Amniotic stem cell (primary cell): ENCODE measurements around the gene FBLIM1.

Experiments used
- DNase-seq: peaks from one replicate; lab custom pipeline; 2025; lab: John Stamatoyannopoulos, UW

Gene FBLIM1

DNA sequence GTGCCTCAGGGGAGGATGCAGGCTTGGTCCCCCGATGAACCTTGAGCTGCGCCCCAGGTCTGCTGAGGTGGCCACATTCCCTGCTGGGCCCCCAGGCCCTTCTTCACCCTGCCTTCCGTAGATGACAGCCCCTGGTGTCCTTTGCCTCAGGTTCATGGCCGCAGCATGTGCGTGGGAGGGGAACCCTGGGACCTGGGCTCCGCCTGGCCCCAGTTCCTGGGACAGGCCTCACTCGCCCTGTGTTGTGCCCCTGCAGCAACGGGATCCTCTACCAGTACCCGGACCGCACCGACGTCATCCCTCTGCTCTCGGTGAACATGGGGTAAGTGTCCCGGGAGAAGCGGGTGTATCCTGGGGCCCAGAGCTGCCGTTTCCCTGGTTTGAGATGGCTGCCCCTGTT is 27.7 kb upstream of the FBLIM1 start:
- no peak for DNase-seq

DNA sequence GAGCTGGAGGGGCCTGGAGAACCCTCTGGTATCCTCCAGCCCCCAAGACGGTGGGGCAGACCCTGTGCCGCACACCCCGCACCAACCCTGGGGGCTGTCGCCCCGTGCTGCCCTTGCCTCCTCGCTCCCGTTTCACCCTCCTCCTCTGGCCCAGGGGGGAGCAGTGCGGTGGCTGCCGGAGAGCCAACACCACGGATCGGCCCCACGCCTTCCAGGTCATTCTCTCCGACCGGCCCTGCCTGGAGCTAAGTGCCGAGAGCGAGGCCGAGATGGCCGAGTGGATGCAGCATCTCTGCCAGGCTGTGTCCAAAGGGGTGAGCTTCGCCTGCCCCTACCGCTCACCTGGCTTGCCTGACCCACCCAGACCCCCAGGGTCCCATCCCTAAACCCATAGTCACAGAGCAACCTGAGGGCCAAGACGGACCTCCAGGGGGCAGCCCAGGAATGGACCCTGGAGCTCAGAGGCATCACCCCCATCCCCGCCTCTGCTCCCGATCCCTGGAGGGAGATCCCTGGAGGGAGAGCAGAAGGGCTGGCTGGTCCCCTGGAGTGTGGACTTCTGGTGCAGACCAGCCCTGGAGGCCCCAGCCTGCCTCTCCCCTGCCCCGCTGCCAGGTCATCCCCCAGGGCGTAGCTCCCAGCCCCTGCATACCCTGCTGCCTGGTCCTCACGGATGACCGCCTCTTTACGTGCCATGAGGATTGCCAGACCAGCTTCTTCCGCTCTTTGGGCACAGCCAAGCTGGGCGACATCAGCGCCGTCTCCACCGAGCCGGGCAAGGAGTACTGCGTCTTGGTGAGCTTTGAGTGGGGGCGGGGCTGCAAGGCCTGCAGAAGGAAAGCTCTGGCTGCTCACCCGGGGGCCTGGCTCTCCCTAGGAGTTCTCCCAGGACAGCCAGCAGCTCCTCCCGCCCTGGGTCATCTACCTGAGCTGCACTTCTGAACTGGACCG is 26.6 kb upstream of the FBLIM1 start:
- no peak for DNase-seq

DNA sequence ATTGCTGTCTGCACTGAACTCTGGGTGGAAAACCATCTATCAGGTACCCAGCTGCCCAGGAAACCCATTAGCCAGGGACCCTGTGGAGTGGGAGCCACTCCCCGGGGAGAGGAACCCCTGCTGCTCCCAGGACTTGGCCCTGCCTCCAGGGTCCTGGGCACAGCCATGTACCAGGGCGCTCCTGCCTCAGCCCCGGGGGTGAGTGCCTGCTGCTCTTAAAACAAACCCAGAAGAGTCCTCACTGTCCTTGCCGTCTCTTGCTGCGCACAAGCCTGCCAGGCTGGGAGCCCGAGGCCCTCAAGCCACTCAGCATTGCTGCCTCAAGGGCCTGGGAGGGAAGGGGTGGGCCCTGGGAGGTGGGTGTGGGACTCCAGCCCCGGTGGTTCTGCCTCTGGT is 25.9 kb upstream of the FBLIM1 start:
- no peak for DNase-seq

DNA sequence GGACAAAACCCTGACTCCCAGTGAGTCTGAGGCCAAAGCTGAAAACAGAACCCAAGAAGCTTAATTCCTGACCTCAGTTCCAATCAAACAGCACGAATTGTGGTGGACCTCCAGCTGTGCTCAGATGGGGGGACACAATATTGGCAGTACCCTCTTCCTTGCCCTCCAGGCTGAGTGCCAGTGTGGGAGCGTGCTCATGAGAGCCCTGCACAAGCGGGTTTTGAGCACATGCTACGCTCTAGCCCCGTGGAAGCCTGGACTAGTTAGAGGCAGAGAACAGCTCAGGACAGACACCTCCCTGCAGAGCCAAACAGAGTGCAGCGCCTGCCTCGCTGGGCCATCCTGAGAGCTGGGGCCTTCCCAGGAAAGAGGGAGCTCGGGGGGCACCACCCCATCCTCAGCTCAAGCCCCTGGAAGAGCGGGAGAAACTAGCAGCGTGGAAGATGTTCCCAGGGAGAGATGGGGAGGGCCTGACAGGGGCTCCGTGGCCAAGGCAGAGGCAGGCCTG is 25.3 kb upstream of the FBLIM1 start:
- DNase-seq = no peak

DNA sequence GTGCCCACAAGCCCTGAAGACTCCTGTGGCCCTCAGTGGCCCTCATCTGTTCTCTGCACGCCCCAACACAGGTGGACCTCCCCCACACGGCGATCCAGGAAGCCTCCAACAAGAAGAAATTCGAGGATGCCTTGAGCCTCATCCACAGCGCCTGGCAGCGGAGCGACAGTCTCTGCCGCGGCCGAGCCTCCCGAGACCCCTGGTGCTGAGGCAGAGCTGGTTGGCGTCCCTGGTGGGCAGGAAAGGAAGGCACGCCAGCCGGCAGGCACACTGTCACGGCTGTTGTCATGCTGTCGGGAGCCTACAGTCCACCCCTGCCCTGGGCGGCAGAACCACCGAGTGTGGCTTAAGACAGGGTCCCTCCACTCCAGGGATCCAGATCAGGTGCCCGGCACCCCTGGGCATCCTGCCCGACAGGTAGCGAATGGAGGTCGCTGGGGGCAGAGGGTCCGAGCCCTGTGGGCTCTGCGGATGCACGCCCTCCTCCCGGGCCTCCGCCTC is 24.8 kb upstream of the FBLIM1 start:
- DNase-seq = no peak

DNA sequence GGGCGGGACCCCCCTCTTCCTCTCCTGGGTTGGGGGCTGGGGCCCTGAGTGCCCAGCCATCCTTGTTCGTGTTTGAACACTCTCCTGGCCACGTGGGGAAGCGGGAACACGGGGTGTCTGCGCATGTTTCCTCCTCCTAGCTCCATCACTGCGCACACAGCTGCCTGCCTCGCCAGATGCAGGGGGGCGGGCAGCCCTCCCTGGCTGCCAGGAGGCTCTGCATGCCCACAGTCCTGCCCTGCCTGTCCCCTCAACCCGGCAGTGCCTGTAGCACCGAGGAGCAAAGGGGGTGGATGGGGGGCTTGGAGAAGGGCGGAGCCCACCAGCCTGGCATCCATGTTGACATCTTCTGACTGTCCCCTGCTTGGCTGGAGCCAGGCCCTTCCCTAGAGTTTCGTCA is 24.3 kb upstream of the FBLIM1 start:
- no peak for DNase-seq

DNA sequence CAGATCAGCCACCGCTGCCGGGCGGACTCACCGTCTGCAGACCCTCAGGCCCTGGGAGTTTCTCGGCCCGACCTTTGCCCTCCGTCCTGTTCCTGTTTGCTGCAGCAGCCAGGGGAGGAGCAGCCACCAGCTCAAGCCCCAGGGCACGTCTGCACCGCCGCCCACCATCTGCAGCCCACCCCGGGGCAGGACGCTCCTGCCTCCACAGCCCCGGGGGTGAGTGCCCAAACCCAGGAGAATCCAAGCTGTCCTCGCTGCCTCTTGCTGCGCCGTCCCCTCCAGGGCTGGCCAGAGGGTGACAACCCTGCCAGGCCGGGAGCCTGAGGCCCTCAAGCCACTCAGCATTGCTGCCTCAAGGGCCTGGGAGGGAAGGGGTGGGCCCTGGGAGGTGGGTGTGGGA is 23.7 kb upstream of the FBLIM1 start:
- no peak for DNase-seq

DNA sequence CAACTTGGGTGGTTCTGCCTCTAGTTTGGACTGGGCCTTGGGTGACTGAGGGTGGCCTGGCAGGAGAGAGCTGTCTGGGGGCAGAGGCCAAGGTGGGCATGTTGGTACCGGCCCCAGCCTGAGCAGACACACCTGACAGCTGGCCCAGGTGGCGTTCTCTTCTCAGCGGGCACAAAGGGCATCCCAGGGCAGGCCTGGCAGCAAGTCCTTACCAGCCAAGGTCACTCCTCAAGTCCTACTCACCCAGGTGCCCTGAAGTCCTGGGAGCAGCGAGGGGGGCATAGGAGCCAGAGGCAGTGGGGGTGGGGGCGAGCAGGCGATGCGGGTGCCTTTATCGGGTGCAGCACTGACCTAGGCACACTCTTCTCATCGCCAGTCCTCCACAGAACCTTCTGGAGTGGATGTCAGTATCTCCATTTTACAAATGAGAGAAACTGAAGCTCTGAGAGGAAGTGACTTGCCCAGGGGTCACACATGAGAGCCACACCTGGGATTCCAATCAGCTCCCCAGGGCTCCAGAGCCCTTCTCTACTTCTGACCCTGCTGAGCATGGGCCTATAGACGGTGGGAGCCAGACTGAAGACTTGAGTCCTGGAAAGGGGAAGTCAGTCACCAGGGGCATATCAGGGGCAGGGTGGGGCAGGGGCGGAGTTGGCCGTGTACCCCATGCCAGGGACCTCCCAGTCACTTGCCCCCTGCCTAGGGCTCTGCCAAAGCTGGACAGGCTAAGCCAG is 23.1 kb upstream of the FBLIM1 start:
- DNase-seq = no peak

DNA sequence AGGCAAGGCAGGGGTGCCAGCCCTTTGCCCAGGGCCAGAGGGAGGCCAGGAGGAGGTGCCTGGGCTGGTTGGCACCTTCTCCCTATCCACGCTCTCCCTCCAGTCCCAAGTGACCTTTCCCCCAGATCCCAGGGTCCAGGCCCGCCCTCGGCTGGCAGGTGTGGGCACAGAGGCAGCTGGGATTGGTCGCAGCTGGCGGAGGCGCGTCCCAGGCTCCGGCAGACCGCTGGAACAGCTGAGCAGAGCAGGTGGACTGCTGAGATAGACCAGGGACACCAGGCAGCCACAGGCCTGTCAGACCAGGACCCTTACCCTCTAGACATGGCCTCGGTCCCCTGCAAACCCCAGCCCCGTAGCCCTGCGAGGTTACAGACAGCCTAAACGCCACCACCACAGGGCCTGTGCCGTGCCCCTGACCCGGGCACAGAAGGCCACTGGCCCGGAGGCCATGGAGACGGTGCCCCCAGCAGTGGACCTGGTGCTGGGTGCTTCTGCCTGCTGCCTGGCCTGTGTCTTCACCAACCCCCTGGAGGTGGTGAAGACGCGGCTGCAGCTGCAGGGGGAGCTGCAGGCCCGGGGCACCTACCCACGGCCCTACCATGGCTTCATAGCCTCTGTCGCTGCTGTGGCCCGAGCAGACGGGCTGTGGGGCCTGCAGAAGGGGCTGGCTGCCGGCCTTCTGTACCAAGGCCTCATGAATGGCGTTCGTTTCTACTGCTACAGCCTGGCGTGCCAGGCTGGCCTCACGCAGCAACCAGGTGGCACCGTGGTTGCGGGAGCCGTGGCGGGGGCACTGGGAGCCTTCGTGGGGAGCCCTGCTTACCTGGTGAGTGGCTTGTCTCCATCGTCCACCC is 22.3 kb upstream of the FBLIM1 start, which contains the start of gene SLC25A34:
Gene SLC25A34, plus strand, starts transcription at position 221 of the 854 bp plus-strand sequence. Its CDS starts 228 bp downstream, at position 449.
- no peak for DNase-seq

DNA sequence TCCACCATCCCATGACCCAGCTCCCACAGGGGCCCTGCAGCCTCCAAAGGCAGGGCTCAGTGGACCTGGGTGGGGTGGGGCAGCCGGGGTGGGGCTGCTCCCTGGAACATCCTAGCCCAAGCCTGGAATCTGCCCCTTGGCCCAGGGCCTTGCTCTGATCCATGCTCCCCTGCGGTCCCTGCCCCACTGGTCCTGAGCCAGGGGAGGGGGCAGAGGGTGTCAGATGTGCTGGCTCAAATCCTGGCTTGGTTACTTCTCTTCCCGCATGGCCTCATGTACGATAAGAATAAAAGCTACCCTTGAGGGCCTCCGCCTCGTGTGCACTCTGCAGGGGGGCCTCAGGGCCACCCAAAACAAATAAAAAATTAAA is 21.7 kb upstream of the FBLIM1 start:
- no peak for DNase-seq

DNA sequence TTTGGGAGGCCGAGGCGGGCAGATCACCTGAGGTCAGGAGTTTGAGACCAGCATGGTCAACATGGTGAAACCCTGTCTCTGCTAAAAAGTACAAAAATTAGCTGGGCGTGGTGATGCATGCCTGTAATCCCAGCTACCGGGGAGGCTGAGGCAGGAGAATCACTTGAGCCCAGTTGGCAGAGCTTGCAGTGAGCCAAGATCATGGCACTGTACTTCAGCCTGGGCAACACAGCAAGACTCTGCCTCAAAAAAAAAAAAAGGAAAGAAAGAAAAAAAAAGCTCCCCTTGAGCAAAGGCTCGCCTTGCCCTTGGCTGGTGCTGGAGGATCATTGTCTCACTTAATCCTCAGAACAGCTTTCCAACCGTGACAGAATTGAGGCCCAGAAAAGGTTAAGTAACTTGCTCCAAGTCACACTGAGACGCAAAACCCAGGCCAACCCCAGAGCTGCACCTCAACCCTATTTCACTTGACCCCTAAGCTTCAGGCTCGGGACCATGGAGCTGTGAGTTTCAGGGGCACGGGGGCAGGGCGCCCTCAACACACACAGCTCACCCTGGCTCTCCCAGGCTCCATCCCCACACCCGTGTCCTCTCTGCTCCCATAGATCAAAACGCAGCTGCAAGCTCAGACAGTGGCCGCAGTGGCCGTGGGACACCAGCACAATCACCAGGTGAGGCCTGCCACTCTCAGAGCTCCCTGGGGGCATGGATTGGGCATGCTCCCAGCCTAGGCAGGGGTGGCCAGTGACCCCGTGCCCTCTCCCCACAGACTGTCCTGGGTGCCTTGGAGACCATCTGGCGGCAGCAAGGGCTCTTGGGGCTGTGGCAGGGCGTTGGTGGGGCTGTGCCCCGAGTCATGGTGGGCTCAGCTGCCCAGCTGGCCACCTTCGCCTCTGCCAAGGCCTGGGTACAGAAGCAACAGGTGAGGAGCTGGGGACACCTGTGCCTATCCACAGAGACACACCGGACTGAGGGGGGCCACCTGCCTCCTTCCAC is 21.0 kb upstream of the FBLIM1 start:
- no peak for DNase-seq

DNA sequence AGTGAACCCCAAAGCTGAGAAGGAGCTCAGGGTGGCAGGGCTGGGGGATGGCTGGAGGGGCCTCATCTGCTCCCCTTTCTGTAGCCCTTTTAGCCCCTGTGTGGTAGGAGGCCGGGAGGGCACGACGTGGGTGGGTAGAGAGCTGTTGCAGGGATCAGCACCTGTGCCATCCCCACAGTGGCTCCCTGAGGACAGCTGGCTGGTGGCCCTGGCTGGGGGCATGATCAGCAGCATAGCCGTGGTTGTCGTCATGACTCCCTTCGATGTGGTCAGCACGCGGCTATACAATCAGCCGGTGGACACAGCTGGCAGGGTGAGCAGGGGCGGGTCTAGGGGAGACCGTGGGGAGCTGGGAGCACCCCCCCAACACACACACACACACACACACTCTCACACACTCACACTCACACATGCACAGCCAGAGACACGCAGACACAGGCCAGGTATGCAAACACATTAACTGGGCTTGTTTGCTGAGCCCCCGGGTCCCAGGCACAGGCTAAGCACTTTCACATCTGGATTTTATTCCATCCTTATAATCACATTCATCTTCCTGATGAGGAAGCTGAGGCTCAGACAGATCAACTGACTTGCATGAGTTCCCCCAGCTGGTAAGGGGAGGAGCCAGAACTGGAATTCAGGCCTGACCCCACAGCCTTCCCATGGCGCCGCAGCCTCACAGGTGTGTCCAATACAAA is 20.0 kb upstream of the FBLIM1 start:
- DNase-seq = no peak

DNA sequence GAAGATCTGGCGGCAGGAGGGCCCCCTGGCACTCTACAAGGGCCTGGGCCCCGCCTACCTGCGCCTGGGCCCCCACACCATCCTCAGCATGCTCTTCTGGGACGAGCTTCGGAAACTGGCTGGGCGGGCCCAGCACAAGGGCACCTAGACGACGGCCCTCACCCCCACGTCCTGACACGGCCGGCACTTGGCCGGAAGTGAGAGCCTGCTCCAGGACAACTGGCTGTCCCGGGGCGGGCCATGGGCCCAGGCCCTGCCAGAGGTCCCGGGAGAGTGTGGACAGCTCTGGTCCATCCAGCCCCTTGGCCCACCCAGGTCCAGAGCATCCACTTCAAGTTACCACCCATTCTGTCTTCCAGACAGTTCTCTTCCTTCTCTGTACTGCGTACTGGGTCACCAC is 19.3 kb upstream of the FBLIM1 start:
- no peak for DNase-seq

DNA sequence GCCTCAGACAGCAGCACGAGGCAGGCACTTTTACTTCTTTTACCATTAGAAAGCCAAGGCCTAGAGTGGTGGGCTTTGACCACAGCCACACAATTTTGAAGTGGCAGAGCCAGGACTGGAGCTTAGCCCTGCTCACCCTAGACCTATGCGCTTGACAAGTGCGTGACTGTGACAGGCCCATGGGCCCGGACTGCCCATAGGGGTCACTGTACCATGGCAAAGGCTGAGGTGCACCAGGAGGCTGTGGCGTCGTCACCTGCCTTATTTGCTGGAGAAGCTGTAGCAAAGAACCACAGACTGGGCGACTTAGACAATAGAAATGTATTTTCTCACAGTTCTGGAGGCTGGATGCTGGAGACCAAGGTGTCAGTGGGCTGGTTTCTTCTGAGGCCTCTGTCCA is 18.9 kb upstream of the FBLIM1 start:
- DNase-seq = no peak

DNA sequence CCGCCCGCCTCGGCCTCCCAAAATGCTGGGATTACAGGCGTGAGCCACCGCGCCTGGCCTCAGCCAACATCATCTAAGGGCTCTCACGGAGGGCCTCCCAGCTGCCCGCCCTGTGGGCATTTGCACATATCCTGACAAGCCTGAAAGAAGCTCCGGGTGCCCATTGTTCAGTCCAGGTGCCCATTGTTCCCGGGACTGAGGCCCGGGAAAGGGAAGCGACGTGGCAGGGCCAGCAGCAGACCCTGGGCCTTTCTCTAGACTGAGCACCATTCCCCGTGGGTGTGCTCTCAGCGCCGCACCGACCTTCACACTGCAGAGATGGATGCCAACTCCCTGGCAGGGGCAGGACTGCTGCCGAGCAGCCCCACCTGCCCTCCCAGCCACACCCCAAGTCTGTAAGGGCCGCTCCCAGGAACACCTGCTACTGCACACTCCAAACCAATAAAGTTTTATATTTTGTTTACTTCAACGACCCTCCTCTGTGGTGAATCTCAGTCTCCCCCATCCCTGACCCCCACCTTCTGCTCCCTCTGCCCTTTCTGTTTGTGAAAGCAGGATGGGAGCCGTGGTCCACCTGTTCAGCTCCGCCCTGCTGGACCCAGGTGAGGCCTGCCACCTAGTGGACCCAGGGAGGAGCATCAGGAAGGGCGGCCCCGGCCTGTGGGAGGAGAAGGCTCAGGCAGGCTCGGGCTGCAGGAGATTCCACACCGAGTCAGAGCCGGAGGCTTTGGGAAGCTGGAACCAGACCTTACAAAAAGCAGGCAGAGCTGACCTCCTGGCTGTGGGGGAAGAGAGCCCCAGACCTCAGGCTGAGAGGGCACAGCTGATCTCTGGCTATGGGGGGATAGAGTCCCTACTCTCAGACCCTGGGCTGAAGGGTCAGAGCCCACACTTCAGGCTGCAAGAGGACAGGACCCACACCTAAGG is 17.4 kb upstream of the FBLIM1 start:
- DNase-seq = no peak

DNA sequence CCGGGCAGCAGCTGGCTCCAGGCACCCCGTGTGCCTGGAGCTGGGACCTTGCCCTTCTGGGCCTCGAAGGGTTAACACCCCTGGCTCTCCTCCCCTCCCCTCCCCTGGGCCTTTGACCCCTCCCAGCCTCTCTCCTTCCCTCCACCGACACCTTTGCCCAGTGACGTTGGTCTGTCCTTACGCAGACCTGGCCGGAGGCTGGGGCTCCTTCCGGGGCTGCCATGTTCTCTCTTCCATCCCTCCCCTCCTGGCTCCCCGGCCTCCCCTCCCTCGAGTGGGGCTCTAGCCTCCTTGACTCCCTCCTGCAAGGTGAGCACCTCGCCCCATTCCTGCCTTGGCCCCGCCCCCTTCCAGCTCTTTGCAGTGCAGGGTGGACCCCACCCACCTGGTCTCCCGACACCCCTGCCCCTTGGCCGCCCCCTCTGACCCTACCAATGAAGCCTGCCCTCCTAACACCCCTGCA is 16.2 kb upstream of the FBLIM1 start, which contains the start of gene TMEM82:
Gene TMEM82, plus strand, starts transcription at position 161 of the 463 bp plus-strand sequence. Its CDS starts 61 bp downstream, at position 222.
- DNase-seq = no peak

DNA sequence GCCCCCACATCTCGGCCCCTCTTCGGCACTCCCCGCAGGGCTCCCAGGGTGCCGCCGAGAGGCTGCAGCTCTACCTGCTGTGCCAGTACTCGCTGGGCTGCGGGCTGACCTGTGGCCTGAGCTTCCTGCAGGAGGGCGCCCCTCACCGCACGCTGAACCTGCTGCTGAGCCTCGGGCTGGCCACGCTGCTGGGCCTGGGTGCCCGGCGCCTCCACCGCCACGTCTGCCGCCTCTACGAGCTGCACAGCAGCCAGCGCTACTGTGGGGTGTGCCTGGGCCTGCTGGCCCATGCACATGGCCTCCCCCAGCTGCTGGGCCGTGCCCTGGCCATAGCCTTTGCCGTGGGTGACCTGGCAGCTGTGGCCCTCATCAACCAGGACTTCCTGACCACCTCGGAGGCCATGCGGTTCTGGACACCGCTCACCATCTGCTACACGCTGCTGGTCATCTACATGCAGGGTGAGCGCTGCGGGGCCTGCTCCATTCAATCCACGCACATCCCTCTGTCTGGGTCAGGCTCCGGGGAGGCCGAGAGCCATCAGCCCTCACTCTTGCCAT is 14.4 kb upstream of the FBLIM1 start:
- no peak for DNase-seq

DNA sequence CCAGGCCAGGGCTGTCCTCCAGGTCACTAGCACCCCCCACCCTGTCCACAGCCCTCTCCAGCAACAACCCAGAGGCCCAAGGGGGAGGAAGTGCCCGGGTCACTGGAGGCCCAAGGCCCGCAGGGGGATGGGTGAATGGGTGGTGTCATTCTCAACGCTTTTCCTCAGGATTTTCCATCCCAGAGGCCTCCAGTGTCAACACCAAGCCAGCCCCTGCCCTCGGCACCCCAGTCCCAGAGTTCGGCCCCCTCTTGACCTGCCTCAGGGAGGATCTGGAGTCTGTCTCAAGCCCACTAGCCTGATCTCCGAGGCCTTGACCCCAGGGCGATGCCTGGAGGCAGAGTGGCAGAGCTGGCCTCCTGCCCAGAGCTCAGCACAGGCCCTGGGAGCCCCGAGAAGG is 11.2 kb upstream of the FBLIM1 start:
- no peak for DNase-seq
